Fibroblast of peridontal ligament (primary cell): ENCODE results near the gene DARS1.
A peak's percentile ranks its signal among the peaks of the same experiment; 100 is the strongest.

Source experiments
- DNase-seq: peaks from one replicate; pipeline ENCODE4 v3.0.0-alpha.2; 2010; ENCODE audit errors: extremely low read depth

Gene DARS1

DNA sequence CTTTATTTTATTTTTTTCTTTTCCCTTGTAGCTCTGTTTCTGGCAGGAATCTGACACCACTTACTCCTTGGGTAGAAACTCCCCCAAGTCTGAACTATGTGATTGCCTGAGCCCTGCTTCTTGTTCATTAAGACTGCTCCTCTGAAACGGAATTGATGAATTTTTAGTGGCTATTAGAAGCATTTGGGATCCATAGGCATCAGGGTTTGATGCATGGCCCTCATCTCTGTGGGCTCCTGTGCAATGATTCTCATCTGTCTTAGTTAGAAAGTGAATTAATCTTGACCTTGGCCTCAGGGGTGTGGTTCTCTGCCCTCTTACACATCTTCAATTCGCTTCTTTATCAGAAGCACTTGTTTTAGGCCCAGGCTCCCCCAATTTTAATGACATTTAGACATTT, 31.0 kb upstream of the DARS1 start:
- no peak for DNase-seq

DNA sequence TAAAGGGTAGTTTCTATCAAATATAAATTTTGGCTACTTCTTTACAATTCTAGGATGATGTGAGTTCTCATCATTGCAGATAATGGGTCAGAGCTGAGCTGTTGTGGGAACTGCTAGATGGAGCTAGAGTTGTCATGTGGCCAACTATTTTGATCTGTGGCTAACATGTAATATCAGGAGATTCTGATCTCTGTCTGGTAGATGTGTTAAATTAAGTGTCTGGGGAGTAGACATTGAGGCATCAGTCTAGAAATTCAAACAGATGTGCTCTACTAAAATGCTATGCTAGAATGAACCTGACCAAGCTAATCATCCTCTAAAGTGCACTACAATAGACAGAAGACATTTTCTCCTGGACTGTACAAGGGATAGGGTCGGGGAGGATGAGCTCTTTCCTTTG, 30.3 kb upstream of the DARS1 start:
- no peak for DNase-seq

DNA sequence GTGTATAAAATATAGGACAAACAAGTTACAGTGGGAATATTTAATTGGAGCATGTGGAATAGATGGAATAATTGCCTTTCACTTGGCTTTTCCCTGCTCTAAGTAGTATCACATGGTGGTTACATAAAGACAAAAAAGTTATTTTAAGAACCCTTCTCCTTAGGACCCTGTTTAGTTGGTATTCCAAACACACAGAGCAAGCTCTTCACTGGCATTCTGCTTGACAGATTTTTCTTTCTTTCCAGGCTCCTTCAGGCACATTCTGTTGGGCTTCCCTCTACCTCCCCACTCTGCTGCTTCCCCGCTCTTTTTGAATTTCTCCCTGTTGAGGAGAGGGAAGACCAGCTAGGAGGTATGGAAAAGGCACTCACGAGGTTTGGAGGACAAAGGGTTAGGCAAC, 29.0 kb upstream of the DARS1 start:
- DNase-seq, result no peak

DNA sequence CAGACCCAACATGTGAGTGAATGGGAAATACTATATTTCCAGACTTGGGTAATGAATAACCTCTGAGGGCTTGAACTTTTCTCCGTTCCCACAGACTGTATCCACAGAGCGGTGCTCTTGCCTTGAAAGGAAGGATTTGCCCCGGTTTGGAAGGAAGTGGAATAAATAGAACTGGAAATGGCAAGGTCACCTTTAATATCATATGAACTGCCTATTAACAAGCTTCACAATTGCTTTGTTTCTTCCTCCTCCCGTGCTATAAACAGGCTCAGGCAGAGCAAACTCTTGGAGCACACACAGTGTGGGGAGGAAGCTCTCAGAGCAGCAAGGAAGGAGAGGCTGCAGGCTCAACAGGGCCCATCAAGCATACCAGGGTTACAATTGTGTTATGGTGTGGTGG, 28.5 kb upstream of the DARS1 start:
- no peak for DNase-seq

DNA sequence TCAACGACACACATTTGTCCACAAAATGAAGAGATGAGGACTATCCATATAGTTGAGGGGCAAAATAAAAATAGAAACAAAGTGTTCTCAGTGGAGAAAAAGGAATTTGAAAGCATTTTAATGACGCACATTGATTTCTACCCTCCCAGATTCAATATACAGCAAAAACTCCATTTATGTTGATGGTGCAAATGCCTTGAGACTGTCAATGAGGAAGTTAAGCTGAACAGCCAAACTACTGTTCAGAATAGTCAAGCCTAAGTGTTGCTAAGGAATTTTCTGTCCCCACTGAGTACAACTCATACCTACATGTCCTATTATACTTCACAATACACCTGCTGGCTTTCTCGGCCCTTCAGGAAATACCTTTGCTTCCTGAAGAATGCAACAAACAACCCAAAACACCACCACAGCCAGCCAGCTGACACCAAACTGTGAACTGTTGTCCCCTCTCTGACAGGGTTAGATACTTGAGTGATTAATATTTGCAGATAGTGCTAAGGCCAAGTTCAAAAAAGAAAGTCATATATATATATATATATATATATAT, 27.8 kb upstream of the DARS1 start:
- no peak for DNase-seq

DNA sequence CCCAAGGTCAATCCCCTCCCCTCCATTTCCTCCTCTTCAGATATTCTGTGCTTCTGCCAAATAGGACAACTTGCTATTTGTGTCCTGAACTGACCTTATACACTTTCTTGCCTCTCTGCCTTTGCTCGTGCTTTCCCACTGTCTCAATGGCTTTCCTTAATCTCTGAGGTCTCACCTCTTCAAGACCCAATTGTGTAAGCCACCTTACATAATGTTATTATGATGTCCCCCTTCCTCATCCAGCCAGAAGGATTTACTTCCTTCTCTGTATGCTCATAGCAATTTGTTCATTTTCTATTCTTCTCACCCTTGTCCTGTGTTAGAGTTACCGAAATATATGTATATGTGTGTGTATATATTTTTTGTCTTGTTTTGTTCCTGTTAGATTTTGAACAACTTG, 26.9 kb upstream of the DARS1 start:
- no peak for DNase-seq

DNA sequence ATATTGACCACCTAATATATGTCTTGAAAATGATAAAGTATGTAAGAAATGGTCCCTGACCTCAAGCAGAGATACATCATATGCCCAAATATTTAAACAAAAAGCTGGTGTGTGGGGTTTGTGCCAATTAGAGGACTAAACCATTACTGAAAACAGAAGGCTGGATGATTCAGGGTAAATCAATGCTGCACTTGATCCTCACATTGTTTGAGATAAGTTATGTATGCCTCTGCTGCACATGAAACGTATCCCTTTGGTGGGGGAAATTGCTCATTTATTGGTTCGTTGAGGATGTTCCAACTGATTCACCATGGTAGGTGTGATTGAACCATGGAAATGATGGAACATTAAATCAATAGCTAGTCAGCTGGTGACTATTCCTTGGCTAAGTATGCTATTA, 24.7 kb upstream of the DARS1 start:
- DNase-seq, result peak; percentile 59

DNA sequence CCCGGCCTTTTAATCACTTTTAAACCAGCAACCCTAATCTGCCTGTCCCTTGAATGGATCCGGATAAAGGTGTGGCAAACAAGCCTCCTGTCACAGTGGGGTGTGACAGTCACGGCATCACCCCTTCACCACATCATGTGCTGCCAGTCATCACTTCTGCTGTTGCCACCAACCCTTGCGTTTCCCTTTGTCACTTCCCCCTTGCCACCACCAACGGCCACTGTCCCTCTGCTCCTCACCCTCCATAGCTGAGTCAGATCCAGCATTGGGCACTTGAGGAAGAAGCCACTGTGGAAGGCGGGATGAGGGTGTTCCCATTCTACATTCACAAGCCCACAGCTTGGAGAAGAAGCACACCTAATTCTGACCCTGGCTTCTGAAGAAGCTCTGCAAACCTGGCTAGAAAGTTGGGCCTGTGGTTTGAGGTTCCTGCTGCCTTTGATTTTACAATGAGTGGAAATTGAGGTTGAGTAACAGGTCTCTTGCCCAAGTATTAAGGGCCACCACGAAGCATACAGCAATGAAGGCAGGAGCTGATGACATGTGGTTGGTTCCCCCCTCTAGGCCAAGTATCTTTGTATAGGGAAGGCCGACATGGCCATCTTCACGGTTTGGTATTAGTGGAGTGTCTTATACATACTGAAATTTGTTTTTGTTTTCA, 22.9 kb upstream of the DARS1 start:
- DNase-seq, result no peak

DNA sequence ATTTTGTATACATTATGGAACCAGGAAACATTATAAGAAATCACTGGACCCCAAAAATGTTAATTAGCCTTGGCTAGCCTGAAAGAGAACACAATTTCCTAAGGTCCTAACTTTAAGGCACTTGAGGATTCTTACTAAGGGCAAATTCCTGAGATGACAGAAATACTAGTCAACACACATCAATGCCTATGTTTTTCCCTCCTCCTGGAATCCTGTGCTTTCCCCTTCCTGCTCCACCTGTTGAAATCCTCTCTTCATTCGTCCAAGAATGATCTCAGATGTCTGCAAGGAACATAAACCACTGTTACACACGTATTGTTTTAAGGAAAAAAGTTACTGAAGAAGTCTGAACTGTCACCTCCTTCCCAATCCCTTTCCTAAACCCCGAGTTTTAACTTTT, 21.2 kb upstream of the DARS1 start:
- DNase-seq, result no peak

DNA sequence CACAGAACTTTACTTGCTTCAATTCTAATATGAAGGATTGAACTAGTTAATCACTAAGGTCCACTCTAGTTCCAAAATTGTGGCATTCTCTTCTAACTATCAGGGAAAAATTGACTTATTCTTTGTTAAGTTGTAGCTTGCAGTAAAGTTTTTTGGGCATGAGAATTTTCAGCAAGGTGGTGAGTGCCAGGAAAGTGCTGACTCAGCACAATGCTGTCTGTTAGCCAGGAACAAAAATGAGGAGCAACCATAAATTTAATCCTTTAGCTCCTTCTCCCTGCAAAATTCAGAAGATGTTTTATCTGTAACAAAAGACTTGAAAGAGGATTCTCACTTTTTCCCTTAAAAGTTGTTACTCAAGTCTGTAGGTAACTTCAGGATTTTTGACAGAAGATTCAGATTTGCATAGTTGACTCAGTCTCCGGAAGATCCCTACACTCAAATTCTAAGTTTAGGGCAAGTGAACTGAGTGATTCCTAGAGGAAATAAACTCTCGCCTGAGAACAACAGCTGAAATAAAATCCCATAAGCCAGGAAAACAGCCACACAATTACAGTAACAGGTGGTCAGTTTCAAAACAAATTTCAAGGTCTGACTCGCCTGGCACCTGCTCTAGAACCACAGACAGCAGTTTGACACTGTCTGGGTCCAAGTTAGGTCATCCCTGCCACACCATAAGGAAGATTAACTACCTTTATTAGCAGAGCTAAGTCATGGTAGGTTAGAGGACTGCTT, 20.2 kb upstream of the DARS1 start:
- DNase-seq, result no peak

DNA sequence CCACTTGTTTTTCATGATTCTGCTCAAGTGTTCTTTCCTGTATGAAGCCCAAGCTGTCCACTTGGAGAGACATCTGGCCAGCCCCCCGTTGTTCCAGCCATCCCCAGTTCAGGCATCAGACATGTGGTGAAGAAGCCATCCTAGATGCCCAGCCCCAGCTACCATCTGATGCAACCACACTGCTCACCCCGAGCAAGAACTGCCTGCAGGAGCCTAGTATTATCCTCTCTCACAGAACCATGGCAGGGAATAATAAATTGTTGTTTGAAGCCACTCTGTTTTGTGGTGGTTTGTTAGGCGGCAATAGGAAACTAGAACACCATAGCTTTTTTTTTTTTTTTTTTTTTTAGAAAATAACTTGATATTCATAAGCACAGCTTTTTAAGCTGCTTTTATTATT, 19.5 kb upstream of the DARS1 start:
- no peak for DNase-seq

DNA sequence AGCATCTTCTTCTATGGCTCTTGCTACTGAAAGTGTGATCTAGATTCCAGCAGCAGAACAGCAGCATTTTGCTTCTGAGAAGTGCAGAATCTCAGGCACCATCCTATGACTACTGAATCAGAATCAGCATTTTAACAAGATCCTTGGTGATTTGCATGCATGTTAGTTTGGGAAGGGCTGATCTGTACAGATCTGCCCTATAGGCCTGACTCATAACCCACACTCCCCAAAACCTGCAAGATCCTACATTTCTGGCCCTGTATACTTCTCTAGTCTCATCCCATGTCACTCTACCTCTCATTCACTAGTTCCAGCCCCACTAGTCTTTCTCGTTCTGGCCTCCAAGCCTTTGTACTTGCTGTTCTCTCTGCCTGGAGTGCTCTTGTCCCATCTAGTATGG, 15.7 kb upstream of the DARS1 start:
- no peak for DNase-seq

DNA sequence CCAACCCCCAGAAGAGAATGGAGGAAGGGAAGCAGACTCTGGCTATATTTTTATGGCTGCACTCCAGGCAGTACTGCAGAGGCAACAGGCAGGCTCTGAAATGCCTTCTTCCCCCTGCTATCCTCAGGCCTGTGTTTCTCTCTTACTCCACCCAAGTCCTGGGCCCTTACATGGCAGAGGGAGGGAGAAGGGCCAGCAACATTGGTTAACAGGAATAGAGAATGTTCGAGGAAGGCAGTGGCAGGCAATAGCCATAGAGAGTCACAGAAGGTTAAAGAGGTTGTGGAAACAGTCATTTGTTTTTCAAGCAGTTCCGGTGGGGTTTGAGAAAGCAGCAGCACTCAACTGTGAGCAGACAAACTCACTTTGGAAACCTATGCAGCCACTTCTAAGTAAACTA, 15.1 kb upstream of the DARS1 start:
- peak; percentile 5 for DNase-seq

DNA sequence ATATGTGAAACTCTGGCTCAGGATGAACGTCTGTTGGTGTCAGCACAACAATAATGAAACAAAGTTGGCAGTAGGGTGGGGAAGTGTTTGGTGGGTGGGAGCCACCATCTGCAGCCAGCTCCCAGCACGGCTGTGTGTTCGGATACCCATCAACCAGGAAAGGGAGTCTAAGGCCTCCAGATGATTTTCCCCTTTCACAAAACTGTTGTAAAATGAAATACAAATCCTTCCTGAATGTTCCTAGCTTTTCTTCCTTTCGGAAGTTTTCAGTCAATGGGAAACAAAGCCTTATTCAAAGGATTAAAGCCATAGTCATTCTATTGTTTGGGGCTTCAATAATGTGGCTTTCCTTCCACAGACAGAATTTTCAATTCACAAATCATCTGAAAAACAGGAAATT, 14.5 kb upstream of the DARS1 start:
- no peak for DNase-seq

DNA sequence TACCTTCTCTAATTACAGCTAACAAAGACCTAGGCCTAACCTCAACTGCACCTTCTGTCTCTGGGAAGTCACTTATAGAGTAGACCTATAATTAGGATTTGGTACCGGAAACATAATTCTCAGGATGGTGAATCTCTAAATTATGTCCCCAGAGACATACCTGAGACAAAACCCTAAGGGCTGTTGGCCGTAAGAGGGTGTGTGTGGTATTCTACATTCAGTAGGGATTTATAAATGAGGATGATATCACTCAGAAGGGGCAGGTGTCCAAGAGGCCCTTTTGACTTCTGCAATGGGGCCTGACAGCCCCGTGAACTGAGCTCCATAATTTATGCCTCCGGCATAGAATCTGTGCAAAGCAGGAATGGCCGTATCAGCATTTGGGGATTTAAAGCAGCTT, 13.5 kb upstream of the DARS1 start:
- no peak for DNase-seq

DNA sequence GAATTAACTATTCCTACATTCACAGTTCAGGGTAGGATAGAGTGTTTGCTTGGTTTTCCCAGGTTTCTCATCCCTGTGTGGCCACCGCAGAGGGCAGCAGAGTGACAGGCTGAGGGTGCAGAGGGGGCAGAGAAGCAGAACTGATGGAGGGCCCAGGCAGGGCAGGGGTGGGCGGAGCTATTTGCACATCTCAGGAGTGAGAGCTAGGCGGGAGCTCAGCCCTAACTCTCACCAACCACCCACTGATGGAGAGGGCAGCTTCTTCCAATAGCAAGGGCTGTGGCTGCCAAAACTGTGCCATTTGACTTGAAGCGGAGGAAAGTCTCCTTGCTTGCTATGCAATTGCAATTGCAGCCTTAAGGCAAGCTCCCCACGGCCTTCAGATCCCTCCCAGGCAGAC, 12.0 kb upstream of the DARS1 start:
- no peak for DNase-seq

DNA sequence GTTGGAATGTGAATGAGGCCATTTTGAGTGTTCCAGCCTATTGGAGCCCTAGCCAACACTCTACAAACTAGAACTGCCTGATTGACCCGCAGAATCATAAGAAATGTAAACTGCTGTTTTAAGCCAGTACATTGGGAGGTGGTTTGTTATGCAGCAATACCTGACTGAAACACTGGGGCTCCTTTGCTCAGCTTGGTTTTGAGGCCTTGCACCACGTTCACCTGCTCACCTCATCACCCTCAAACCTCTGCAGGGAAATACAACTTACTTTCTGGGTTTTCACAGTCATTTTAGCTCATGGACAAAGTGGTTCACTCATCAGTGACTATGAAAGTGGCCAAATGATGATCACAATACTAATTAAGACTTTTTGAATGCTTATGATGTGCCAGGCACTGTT, 10.9 kb upstream of the DARS1 start:
- DNase-seq, result no peak

DNA sequence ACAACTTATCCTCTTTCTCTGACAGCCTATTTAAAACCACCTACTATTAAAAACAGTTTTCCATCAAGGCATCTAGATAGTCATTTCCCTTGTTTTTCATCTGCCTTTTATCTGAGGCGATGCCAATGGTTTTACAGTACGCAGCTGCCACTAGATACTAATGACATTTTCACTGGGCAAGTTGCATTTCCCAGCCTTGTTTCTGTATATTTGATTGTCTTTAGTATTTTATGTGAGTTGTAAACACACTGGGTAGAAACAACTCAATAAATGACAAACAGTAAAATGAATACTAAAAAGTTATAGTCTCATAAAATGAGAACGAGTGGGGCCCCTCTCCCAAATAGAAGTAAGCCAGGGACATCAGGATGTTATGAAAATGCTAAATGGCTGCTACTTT, 8.9 kb upstream of the DARS1 start:
- no peak for DNase-seq

DNA sequence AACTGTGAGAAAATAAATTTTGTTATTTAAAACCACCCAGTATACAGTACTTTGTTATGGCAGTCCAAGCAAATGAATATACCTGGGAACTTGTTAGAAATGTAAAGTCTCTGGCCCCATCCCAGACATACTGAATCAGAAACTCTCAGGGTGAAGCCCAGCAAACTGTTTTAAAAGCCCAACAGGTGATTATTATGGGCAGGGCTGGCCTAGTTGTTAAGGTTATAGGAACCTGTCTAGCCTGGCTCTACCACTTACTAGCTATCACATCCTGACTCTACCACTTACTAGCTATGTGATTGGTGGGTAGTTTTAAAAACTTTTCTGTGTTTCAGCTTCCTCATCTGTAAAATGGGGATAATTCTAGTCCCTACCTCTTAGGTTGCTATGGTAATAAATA, 8.0 kb upstream of the DARS1 start:
- DNase-seq, result no peak

DNA sequence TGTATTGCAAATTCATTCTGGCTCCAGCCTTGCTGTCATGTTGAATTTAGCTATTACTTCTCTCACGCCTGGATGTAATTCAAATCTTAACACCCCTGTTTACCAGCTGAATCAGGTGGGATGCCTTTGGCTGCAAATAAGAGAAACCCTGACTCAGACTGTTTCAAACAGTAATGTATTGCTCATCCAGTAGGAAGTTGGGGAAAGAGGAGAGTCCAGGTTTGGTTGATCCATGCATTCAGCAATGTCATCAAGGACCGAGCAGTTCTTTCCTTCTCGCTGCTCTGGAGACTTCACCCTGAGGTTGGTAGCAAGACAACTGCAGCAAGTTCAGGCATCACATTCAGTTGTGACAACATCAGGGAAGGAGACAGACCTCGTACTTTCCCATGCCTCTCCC, 6.4 kb upstream of the DARS1 start:
- no peak for DNase-seq

DNA sequence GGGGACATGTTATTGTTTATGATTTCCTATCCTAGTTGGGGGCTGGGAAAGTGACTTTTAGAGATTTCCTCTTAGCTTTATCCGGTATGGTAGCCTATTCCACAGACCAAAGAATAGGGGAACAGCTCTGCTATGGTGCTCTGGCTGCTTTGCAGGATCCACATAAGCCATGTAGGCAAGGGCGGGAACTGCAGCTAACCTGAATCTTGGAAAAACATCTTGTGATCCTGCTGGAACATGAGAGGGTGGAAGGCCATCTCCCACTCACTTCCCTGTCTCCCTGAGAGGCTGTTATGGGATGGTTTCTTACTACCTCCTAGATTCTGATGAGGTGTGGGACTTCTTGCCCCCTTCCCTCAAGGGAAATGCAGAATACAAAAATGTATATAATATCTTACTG, 2.0 kb upstream of the DARS1 start:
- no peak for DNase-seq

DNA sequence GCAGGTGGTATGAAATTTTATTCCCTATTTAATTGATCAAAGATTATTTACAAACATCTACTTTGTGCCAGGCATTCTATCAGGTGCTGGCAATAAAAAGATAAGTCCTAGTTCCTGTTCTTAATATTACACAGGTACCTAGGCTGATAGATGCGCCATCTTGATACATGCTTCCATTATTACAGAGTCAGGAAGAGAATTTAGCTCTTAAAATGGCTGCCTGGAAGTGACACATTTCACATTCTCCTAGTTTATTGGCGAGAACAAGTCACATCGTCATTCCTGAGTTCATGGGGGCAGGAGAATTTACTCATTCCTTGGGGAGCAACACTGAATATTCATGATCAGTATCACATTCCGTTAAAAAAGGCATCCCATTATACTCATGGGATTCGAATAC, 1.1 kb upstream of the DARS1 start:
- no peak for DNase-seq

DNA sequence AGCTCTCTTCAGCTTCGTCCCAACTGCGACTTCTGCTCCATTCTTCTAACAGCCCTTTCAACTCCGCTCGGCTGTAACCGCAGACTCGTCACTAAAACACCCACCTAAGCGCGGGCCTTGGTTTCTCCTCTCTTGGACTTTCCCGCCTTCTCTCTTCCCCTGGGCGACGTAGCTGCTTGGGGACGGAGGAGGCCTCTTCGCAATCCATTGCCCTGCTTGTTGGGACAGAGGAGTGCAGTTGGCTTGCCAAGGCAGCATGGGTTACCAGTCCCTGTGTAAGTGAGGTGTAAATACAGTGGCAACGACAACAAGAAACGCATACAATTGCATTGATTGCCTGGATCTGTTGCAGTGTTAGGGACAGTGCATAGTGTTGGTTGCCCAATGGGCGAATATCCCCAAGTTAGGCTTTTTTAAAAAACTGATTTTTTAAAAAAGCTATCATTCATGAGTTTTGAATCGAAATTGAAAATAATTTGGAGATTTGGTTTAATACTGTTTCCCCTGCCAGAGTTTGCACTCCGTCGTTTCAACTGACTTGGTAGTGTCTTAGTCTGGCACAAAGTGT, 484 bp upstream of the DARS1 start:
- no peak for DNase-seq
